DMS153 (cell line): ENCODE data around the gene PHF23.

Experiments used
- DNase-seq: peaks from one replicate; lab custom pipeline; 2025; lab: John Stamatoyannopoulos, UW

PHF23 gene

DNA sequence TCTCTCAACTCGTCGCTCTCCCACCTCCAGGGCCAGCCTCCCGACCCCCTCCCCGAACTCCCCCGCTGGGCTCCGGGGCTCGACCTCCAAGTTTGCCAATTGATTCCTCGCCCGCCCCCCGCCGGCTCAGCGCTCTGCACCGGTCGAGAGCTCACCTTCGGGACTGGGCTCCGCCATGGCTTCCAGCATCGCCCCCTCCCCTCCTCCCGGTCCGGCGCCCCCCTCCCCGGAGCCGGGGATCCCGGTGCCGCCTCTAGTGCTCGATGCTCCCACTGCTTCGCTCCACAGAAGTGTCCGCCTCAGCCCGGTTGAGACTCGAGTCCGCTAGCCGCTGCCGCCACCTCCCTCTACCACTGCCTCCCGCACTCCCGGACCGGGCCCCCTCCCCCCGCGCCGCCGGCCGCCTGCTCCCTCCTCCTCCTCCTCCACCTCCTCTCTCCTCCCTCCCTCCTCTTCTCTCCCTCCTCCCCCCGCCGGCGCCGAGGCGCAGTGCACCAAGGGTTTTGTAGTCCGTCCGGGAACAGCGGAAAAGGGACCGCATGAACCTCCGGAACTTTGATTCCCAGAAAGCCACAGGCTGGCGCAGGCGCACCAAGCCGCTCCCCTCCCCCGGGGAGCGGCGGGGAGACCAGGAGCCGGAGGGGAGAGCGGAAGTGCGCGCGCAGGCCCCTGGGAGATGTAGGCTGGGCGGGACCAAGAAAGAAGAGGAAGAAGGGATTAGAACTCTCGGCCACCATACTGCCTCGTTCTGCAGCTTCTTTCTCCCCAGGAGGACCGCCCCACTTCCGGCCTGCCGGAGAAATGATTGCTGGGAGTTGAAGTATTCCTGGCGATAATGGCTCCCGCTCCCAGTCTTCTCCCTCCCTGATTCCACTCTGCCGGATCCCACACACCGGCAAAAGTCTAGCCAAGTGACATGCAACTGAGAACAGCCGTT is at the start of gene PHF23:
Gene PHF23, minus strand, starts transcription at position 367 of the 937 bp plus-strand sequence. Its CDS starts 178 bp downstream, at position 189.
- DNase-seq: peak; percentile 95

DNA sequence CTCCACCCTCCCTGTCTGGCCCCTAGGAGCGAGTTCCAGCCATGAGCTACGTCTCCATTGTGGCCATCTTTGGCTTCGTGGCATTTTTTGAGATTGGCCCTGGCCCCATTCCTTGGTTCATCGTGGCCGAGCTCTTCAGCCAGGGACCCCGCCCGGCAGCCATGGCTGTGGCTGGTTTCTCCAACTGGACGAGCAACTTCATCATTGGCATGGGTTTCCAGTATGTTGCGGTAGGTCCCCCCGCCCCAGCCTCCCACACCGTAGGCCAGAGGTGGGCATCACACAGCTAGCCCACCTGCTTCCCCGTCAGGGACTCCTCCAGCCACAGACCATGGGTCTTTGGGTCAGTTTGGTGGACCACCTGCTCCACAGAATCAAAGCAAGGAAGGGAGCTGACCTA is 46.4 kb upstream of the PHF23 start:
- no peak for DNase-seq

DNA sequence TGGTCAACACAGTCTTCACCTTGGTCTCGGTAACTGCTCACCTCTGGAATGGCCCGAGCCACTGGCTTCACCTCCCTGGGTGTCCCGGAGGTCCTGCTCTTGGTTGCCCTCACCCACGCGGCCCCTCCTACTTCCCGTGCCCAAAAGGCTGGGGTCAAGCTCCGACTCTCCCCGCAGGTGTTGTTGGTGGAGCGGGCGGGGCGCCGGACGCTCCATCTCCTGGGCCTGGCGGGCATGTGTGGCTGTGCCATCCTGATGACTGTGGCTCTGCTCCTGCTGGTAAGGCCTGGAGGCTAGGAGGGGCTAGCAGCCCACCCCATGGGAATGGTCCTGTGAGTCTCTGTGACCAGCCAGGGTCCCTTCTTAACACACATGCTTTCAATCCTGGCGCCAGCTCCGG is 45.7 kb upstream of the PHF23 start:
- DNase-seq: no peak

DNA sequence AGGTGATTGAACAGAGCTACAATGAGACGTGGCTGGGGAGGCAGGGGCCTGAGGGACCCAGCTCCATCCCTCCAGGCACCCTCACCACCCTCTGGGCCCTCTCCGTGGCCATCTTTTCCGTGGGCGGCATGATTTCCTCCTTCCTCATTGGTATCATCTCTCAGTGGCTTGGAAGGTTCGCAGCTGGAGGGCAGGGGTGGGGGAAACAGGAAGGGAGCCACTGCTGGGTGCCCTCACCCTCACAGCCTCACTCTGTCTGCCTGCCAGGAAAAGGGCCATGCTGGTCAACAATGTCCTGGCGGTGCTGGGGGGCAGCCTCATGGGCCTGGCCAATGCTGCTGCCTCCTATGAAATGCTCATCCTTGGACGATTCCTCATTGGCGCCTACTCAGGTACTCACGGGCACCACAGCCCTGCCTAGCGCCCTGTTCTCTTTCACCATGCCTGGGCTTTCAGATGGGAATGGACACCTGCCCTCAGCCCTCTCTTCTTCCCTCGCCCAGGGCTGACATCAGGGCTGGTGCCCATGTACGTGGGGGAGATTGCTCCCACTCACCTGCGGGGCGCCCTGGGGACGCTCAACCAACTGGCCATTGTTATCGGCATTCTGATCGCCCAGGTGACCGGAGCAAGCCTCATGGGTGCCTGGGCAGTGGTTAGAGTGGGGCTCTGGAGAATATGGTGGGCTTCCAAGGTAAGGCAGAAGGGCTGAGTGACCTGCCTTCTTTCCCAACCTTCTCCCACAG is 44.4 kb upstream of the PHF23 start:
- no peak for DNase-seq

DNA sequence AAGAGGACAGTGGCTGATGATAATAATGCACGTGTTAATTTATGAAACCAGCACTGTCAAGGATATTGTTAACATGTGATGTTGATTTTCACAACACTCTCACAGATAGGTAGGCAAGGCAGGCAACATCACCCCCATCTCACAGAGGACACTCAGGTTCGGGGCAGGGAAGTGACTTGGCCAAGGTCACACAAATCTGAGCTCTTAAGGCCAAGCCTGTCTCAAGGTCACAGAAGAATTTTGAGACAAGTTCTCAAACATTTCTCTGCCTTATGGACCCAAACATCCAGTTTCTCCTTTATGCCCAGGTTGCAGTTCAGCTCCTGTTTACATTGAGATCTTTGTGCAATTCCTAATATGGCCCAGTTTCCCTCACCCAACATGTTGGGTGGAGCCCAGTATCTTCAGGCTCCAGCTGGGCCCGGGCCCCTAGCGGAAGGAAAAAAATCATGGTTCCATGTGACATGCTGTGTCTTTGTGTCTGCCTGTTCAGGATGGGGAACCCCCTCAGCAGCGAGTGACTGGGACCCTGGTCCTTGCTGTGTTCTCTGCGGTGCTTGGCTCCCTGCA is 43.6 kb upstream of the PHF23 start:
- no peak for DNase-seq

DNA sequence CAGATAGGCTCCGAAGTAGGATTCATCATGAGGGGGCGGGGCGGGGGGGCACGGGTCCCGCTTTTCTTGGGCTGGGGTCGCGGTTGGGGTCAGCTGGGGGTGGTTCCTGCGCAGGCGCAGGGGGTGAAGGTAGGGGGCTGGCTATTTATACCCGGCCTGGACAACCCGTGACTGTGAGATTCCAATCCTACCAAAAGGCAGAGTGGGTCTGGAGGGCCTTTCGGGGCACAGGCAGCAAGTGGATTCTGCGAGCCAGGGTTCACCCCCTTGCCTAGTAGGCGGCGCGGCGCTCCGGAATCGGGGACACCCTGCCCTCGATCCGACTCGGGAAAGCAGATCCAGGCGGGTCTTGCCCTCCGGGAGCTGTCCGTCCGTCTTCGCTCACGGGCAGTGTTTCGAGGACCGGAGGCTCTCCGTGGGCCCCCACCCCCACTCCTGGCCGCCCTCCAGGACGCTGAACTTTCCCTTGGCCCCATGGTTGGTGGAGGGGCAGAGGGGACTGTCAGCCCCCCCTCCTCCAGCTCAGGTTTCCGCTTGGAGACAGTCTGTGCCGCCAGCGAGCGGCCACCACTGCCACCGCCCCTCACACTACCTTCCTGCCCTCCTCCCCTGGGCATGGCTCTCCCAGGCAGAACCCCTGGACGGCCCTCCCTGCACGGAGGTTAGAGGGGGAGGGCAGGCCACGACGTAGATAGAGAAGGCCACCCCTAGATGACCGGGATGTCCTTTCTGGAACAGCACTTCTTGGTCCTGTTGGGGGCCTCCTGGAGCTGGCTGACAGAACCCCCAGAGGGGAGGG is 42.9 kb upstream of the PHF23 start:
- no peak for DNase-seq

DNA sequence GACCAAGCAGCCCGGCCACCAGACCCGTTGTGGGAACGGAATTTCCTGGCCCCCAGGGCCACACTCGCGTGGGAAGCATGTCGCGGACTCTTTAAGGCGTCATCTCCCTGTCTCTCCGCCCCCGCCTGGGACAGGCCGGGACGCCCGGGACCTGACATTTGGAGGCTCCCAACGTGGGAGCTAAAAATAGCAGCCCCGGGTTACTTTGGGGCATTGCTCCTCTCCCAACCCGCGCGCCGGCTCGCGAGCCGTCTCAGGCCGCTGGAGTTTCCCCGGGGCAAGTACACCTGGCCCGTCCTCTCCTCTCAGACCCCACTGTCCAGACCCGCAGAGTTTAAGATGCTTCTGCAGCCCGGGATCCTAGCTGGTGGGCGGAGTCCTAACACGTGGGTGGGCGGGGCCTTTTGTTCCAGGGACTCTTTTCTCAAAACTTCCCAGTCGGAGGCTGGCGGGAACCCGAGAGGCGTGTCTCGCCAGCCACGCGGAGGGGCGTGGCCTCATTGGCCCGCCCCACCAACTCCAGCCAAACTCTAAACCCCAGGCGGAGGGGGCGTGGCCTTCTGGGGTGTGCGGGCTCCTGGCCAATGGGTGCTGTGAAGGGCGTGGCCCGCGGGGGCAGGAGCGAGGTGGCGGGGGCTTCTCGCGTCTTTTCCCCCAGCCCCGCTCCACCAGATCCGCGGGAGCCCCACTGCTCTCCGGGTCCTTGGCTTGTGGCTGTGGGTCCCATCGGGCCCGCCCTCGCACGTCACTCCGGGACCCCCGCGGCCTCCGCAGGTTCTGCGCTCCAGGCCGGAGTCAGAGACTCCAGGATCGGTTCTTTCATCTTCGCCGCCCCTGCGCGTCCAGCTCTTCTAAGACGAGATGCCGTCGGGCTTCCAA is 42.1 kb upstream of the PHF23 start, which contains the start of gene SLC2A4:
Gene SLC2A4, plus strand, starts transcription at position 645 of the 879 bp plus-strand sequence. Its CDS starts 217 bp downstream, at position 862.
- peak; percentile 64 for DNase-seq

DNA sequence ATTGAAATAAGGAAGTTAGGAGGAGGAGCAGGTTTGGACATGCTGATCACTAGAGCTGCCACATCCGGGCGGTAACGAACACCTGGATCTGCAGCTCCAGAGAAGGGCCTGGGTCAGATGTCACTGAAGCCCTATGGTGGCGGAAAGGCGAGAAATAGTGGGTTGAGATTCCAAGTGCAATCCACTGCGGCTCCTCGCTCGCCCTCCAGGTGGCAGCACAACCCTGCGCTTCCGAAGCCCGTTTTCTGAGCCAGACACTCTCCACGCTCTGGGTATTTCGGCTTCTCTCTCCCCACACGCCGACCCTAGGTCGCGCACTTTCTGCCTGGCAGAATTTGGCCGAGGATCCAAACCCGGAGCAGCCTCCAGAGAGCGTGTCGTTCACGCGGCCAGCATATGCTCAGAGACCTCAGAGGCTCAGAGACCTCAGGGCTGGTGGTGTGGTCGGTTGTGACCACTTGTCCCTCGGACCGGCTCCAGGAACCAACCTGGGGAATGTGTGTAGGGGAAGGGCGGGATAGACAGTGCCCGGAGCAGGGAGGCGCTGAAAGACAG is 41.3 kb upstream of the PHF23 start:
- peak; percentile 81 for DNase-seq

DNA sequence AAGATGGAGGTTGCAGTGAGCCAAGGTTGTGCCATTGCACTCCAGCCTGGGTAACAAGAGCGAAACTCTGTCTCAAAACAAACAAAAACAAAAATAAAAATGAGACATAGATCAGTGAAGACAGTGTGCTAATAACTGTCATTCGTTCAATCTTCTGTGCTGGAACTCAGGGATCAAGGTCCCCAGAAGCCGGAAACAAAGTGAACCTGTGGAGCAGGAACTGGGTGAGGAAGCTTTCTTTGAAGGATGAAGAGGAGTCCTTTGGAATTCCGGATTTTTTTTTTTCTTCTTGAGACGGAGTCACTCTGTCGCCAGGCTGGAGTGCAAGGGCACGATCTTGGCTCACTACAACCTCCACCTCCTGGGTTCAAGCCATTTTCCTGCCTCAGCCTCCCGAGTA is 40.2 kb upstream of the PHF23 start:
- no peak for DNase-seq

DNA sequence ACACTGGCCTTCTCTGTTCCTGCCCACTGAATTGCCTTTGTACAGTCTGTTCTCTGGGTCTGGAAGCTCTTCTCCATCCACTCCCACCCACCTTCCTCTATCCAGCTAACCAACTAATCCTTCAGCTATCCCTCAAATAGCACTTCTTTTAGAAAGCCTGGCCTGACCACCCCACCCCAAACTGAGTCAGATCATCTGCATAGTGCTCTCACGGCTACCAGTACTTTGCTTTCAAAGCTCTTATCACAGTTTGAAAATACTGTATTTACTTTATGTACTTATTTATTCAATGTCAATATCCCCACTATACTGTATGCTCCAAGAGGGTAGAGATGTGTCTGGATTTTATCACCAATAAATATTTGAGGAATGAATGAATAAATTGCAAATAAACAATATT is 27.5 kb upstream of the PHF23 start:
- DNase-seq: no peak

DNA sequence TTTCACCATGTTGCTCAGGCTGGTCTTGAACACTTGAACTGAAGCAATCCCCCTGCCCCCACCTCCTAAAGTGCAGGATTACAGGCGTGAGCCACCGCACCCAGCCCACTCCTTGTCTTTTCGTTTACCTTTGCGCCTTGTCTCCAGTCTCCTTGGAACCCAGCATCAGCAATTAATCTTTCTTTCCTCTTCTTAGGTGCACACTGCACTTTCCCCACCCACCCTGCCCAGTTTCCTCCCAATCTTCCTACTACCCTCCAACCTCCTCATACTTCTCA is 24.5 kb upstream of the PHF23 start:
- no peak for DNase-seq

DNA sequence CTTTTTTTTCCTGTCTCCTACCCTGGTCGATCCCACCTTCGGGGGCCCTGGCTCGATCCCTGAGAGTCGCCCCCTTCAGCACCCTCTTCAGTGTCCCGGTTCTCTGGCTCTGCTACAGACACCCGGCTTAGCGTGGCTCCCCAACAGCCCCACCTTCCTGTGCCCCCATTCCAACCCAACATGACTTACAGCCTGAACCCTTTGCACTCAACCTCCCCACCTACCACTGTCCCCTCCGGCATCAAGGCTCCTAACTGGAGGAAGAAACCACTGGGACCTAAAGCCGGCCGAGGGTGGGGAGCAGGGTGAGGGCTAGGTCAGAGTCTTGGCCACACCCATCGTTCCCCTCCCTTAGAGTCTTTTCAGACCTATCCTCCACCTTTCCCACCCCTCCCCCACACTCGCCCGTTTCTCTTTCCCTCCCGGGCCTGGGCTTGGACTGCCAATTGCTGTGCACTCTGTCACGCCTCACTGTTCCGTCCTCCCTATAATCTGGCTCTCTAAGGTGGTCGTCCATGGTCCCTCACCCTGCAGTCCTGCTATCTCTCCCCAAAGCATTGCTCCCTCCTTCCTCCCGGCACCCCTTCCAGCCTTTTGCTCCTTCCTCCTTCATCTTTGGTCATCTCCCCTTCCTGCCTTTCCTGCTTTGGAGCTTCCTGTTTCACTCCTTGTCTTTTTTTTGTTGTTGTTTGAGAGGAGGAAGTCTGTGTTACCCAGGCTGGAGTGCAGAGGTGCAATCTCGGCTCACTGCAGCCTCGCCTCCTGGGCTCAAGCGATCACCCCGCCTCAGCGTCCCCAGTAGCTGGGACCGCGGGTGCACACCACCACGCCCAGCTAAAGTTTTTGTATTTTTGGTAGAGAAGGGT is 23.9 kb upstream of the PHF23 start:
- DNase-seq: no peak

DNA sequence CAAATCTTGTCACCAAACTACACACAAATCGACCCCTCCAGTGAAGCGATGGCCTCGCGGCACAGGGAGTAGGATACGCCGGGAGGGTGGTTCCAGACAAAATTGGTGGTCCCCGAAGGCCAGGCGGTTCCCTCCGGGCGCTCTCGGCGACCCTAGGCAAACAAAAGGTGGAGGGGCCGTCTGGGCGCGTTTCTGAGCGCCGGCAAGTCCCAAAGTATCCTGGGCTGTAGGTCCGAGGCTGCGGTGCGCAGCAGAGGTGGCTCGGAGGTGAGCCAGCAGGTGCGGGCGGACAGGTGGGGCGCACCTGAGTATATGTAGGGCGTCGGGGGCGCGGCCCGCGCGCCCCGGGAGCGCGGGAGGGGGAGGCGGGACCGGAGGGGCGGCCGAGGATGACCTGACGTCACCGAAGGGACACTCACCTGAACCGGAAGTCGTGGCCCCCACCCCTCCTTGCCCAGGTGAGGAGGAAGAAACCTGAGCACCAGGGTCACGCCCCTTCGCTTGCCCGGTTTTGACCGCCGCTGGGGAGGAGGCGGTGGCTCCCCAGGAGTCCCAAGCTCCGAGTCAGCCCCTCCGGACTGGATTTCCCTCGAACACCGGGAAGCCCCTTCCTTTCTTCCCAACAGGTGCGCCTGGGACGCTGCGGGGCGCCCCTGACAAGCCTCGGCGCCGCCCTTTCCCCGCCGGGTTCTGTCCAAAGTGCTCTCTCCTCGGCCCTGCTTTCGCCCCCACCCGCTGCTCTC is 23.1 kb upstream of the PHF23 start, which contains the start of gene CLDN7:
Gene CLDN7, minus strand, starts transcription at position 287 of the 743 bp plus-strand sequence. CDS start 435 bp downstream, outside the sequence.
- peak; percentile 81 for DNase-seq

DNA sequence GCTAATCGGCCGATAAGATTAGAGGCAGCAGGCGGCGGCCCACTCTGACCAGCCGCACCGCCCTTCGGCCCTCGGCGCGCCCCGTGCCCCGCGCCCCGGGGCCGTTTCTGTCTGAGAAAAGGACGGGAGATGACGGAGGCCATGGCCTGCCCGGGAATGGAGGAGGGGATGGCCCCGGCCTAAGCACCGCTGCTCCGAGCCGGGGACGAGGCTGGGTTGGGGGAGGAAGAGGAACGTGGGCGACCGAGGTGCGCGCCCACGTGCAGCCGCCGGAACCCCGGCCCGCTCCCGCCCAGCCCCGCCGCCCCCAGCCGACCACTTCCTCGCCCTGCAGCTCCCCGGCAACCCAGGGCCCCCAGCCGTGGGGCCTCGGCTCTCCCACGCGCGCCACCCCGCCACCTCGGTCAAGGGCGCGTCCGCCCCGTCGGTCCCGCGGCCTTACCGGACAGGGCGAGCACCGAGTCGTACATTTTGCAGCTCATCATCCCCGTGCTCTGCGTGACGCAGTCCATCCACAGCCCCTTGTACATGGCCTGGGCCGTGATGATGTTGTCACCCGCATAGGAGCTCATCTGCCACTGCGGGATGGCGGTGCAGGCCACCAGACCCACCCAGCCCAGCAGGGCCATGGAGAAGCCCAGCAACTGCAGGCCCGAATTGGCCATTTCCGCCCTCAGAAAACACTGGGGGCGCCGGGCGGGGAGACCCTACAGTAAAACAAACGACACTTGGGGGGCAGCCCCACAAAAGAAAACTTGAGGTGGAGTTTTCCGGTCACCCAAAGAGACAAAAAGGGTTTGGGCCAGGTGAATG is 22.3 kb upstream of the PHF23 start:
- no peak for DNase-seq

DNA sequence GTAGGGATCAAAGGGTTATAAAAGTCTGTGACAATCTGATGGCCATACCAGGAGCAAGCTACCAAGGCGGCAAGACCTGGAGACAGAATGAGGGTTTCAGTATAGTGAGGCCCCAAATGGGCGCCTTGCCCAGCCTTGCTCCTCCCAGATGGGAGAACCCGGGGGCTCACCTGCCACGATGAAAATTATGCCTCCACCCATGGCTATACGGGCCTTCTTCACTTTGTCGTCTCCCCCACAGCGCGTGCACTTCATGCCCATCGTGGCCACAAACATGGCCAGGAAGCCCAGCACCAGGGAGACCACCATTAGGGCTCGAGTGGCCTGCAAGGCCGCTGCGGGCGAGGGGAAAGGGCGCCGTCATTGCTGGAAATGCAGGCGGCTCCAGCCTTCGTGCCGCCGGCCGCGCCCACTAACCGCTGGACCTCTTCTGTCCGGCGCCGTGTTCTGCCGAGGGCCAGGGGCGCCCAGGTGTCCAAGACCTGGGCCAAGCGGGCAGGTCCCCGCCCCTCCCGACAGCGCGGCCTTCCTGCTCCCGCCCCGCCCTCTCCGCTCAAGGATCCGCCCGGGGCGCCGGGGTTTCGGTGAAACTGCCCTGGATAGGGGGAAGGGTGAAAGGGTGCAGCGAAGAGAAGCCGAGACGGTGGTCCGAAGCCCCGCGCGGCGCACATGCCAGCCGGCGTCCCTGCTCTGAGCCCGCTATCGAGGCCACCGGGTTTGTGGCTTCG is 21.6 kb upstream of the PHF23 start:
- DNase-seq: peak; percentile 27

DNA sequence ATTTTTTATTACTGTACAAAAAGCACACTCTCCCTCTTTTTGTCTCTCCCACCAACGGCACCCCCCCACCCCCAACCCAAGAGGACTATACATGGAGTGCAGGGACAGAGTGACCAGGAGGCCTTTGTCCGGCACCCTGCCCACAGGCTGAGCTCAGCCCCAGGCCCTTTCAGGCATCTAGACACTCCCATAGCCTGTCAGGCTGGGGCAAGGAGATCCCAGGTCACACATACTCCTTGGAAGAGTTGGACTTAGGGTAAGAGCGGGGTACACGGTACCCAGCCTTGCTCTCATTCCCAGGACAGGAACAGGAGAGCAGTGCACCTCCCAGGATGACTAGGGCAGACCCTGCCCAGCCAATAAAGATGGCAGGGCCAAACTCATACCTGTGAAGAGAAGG is 20.9 kb upstream of the PHF23 start:
- no peak for DNase-seq

DNA sequence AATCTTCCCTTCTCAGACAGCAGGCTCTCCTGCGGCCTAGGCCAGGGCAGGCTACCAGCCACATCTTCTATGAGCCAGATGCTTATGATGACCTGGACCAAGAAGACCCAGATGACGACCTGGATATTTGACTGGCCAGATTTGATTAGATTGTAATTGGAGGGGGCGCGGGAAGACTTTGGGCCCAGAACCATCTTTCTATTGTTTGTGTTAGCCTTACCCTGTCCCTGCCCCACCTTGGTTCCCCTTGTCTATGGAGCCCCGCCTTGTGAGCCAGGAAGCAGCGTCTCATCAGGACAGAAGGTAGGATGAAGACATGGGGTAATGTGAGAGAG is 20.3 kb upstream of the PHF23 start:
- DNase-seq: no peak
